HG03460 (cell line): Measurements from ENCODE around the gene GNB5.

Experiments
- ATAC-seq: cut with Tn5 transposase; IDR thresholded peaks from one replicate; pipeline ENCODE4 v1.9.1; 2021; ENCODE audit not compliant: unreplicated experiment

The GNB5 gene

DNA sequence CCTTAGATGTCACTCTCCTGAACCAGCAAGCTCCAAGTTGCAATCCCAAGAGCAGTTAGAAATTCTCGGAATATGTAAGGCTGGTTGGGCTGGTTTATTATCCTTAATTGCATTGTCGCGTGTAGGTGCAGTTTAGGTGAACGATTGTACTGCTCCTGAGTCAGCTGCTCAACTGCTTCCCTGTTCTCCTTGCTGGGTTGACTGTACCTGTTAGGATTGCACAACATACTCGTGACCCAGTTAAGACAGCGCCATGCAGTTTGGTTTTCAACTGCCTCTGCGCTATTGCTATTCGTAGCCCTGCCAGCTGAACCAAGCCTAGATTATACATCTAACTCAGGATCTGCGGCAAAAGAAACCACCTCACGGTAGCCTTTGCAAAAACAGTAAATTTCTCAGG, 119.6 kb downstream of the GNB5 start:
- no peak for ATAC-seq

DNA sequence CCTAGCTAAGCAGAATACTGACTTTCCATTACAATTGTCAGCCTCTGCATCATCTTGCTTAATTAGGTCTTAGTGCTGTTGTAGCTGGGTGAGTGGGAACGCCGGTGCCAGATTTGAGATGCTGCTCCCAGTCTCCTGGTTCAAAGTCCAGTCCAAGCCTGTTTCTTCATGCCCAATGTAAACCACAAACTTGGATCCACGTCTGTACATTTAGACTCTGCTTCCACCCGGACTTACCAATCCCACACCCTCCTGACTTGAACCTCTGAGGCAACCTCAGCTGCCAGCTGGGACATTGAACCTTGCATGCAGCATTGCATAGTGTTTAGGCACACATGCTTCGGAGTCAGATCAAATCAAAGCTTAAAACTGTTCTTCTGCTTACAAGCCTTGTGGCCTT, 121.6 kb downstream of the GNB5 start:
- no peak for ATAC-seq

DNA sequence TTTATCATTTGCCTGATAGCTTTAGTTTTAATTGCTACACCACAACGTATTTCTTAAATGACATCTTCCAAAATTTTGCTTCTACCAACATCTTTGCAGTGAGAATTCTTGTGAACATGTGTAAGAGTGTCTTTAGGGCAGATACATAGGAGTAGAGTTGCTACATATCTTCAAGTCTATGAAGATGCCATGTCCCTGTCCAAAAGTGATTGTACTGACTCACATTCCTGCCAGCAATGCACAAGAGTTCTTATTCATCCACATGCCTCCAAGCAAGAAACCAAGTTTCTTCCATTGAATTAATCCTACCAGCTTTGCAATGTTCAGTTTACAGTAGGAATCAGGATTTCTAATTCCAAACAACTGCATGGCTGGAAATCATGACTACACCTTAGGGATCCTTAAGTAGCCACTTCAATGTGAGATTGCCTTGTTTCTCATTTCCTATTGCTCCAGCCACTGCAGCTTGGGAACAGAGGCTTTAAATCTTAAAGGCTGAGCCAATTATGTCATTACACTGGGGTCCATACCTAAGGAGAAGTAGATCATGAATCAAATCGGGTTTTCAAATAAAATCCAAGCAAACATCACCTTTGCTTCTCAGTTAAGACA, 123.1 kb downstream of the GNB5 start:
- ATAC-seq, result no peak

DNA sequence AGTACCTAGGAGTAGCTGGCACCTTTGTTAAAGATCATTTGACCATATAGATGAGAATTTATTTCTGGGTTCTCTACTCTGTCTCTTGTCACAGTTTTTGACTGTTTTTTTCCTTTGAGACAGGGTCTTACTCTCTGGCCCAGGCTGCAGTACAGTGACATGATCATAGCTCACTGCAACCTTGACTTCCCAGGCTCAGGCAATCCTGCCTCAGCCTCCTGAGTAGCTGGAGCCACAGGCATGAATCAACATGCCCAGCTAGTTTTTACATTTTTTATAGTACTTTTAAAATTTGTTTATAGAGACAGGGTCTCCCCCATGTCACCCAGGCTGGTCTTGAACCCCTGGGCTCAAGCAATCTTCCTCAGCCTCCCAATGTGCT, 123.7 kb downstream of the GNB5 start:
- ATAC-seq, result no peak

DNA sequence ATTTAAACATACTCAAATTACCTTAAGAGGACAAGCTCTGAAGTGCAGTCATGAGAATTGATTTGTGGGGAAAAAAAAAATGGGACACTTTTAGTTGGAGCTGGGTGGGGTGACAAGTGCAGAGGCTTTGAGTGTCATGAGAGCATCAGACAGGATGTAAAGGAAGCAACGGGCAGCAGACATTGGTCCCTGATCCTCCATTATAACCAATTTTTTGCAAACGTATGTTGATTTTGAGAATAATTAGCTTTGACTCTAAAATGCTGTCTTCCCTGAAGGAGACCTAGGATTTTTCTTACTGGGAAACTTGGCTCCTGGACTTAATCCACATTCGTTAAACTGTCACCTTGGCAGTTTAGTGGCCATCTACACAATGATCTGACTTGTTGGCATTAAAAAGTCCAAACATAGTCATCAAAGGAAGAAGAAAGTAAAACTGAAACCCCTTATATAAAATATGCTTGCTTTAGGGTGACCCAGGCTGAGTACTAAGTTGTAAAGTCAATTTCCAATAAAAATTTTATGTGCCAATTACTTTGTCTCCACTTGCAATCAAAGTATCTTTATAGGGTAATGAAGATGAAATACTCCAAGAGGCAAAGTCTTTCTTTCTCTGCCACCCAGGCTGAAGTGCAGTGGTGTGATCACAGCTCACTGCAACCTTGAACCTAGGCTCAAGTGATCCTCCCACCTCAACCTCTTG, 124.2 kb downstream of the GNB5 start:
- no peak for ATAC-seq
